Loucy (cell line): ENCODE measurements around the gene CRYBA4.

Source experiments
- H2AFZ ChIP-seq: fragments of 200-600 bp; sonication (generic); 2 replicates; pipeline ENCODE4 v1.6.0; 2016; ENCODE audit warnings: antibody characterized with exemption, mild to moderate bottlenecking, low read length, moderate library complexity
- H3F3A ChIP-seq: fragments of 200-600 bp; 2 replicates; pipeline ENCODE4 v1.6.0; 2016; ENCODE audit warnings: antibody characterized with exemption, low read depth, mild to moderate bottlenecking
- H3K27me3 ChIP-seq: fragments of 200-600 bp; sonication (generic); 2 replicates; pipeline ENCODE4 v1.6.1; 2014; ENCODE audit warnings: low read length, mild to moderate bottlenecking; ENCODE audit not compliant: insufficient read depth, poor library complexity, severe bottlenecking
- H3K36me3 ChIP-seq: fragments of 200-600 bp; sonication (generic); 2 replicates; pipeline ENCODE4 v1.6.1; 2016; ENCODE audit warnings: low read length; ENCODE audit not compliant: insufficient read depth
- H3K4me1 ChIP-seq: fragments of 200-600 bp; sonication (generic); 2 replicates; pipeline ENCODE4 v1.5.1; 2014; ENCODE audit warnings: low read length, mild to moderate bottlenecking; ENCODE audit not compliant: insufficient read depth, poor library complexity, severe bottlenecking
- H3K4me2 ChIP-seq: fragments of 200-600 bp; sonication (generic); 2 replicates; pipeline ENCODE4 v1.6.0; 2014; ENCODE audit warnings: antibody characterized with exemption, low read length, low read depth, mild to moderate bottlenecking; ENCODE audit not compliant: poor library complexity, severe bottlenecking
- H3K4me3 ChIP-seq: fragments of 200-600 bp; sonication (generic); 2 replicates; pipeline ENCODE4 v1.5.1; 2014; ENCODE audit warnings: low read length, mild to moderate bottlenecking, mixed read lengths; ENCODE audit not compliant: poor library complexity, severe bottlenecking
- H3K79me2 ChIP-seq: fragments of 200-600 bp; sonication (generic); 2 replicates; pipeline ENCODE4 v1.6.1; 2014; ENCODE audit warnings: low read length; ENCODE audit not compliant: insufficient read depth
- H3K9ac ChIP-seq: fragments of 200-600 bp; sonication (generic); 2 replicates; pipeline ENCODE4 v1.6.0; 2014; ENCODE audit warnings: mild to moderate bottlenecking, low read depth, low read length, moderate library complexity; ENCODE audit not compliant: poor library complexity, severe bottlenecking
- H3K9me2 ChIP-seq: fragments of 200-600 bp; sonication (generic); replicated peaks from 2 replicates; pipeline ENCODE4 v1.6.1; 2016; ENCODE audit warnings: low read depth, low read length, mixed read lengths
- H3K9me3 ChIP-seq: fragments of 200-600 bp; sonication (generic); 2 replicates; pipeline ENCODE4 v1.6.1; 2014; ENCODE audit warnings: mild to moderate bottlenecking, antibody characterized with exemption, low read length, low read depth; ENCODE audit not compliant: insufficient read depth
- H4K20me1 ChIP-seq: fragments of 200-600 bp; sonication (generic); 2 replicates; pipeline ENCODE4 v1.6.0; 2014; ENCODE audit warnings: antibody characterized with exemption, low read length, mild to moderate bottlenecking; ENCODE audit not compliant: insufficient read depth, poor library complexity, severe bottlenecking
- CTCF ChIP-seq: fragments of 200-600 bp; sonication (generic); conservative IDR thresholded peaks from 2 replicates; pipeline ENCODE4 v1.5.1; 2014; ENCODE audit warnings: mild to moderate bottlenecking, antibody characterized with exemption, low read length
- EZH2phosphoT487 ChIP-seq: fragments of 200-600 bp; IDR thresholded peaks from 2 replicates; pipeline ENCODE4 v1.6.1; 2018; ENCODE audit warnings: antibody characterized with exemption, mild to moderate bottlenecking, moderate library complexity, borderline replicate concordance

The CRYBA4 gene

GRCh38 chr22:26617271-26618199 lies 4.2 kb upstream of the CRYBA4 start, which contains the start of gene CRYBB1:
Gene CRYBB1, minus strand, starts transcription at chr22:26618027. Its CDS starts 1,708 bp downstream, at chr22:26616319.
- H3K27me3 ChIP-seq: no peaks in the 10 kb centered on the region
- H3K4me3 ChIP-seq: no peak within 1 kb of the TSS
- H3K4me1 ChIP-seq: peaks cover 18% of the 10 kb centered on the region
- peak within 1 kb of the TSS; percentile 34 for H3K9ac ChIP-seq
- H4K20me1 ChIP-seq: no peaks in the 10 kb centered on the region
- H3K79me2 ChIP-seq: no peaks in the 10 kb centered on the region
- peak within 1 kb of the TSS; percentile 17 for H3K4me2 ChIP-seq
- H3K9me3 ChIP-seq: no peaks in the 10 kb centered on the region
- no peaks in the 10 kb centered on the region for H3K9me2 ChIP-seq
- no peaks in the 10 kb centered on the region for H3F3A ChIP-seq
- TF ChIP-seq EZH2phosphoT487: no peak
- TF ChIP-seq CTCF: no peak
- peak within 1 kb of the TSS; percentile 80 for H2AFZ ChIP-seq
- H3K36me3 ChIP-seq: no peaks in the 10 kb centered on the region

GRCh38 chr22:26618455-26618854 lies 3.3 kb upstream of the CRYBA4 start:
- H3F3A ChIP-seq: no peaks in the 10 kb centered on the region
- H3K9me3 ChIP-seq: no peaks in the 10 kb centered on the region
- peaks cover 18% of the 10 kb centered on the region for H3K4me1 ChIP-seq
- H3K4me2 ChIP-seq: no peak overlapping the region
- no peaks in the 10 kb centered on the region for H3K9me2 ChIP-seq
- TF ChIP-seq CTCF (no peak), EZH2phosphoT487 (no peak)
- H3K9ac ChIP-seq: peak overlapping the region; percentile 34
- no peaks in the 10 kb centered on the region for H4K20me1 ChIP-seq
- H3K36me3 ChIP-seq: no peaks in the 10 kb centered on the region
- no peak overlapping the region for H3K4me3 ChIP-seq
- H3K79me2 ChIP-seq: no peaks in the 10 kb centered on the region
- no peaks in the 10 kb centered on the region for H3K27me3 ChIP-seq
- H2AFZ ChIP-seq: no peak overlapping the region

GRCh38 chr22:26619510-26619909 lies 2.3 kb upstream of the CRYBA4 start:
- Histone ChIP-seq H3K9me2 (no peaks in the 10 kb centered on the region), H3K36me3 (no peaks in the 10 kb centered on the region), H3K79me2 (no peaks in the 10 kb centered on the region), H3F3A (no peaks in the 10 kb centered on the region), H3K4me1 (peaks cover 18% of the 10 kb centered on the region), H2AFZ (no peak overlapping the region), H3K4me2 (no peak overlapping the region), H3K27me3 (no peaks in the 10 kb centered on the region), H3K9me3 (no peaks in the 10 kb centered on the region), H3K4me3 (no peak overlapping the region), H4K20me1 (no peaks in the 10 kb centered on the region), H3K9ac (no peak overlapping the region)
- TF ChIP-seq EZH2phosphoT487 (no peak), CTCF (no peak)
